GM18507 (cell line): ENCODE measurements around the gene TMEM225B.
"Not testable (repeated sequence)": the region's sequence is repeated elsewhere in the genome, so short reads cannot be mapped to it uniquely, and the experiment has no call there.

Experiments
- DNase-seq: peaks from one replicate; pipeline ENCODE4 v3.0.0; 2011; ENCODE audit warnings: low read depth; ENCODE audit not compliant: insufficient read length; ENCODE audit errors: extremely low spot score
- FAIRE-seq: peaks from 2 replicates; lab custom pipeline; 2011; peaks lifted over from hg19 to GRCh38; lab: Jason Lieb, UNC

Gene TMEM225B

DNA sequence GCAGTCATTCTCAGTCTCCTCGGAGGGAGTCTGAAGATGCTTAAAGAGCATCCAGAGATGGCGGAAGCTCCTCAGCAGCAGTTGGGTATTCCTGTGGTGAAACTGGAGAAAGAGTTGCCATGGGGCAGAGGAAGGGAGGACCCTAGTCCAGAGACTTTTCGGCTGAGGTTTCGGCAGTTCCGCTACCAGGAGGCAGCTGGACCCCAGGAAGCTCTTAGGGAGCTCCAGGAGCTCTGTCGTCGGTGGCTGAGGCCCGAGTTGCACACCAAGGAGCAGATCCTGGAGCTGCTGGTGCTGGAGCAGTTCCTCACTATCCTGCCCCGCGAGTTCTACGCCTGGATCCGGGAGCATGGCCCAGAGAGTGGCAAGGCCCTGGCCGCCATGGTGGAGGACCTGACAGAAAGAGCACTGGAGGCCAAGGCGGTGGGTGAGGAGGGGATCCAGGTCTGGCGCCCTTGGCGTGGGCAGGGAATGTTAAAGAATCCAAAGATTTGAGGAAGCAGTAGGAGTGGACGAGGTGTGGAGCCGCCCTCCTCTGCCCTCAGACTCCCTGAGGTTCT lies 21.6 kb downstream of the TMEM225B start:
- DNase-seq, result no peak
- FAIRE-seq, result no peak

DNA sequence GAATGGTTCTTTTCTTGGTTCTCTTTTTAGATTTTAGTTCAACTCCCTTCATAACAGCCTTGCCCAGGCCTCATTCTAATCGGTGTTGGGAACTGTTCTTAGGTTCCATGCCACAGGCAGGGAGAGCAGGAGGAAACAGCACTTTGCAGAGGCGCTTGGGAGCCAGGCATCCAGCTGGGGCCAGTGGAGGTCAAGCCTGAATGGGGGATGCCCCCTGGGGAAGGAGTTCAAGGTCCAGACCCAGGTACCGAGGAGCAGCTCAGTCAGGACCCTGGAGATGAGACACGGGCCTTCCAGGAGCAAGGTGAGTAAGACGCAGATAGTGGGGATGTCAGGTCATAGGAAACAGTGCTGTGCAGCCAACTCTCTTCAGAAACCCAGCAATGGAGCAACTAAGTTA lies 23.2 kb downstream of the TMEM225B start:
- FAIRE-seq (no peak), DNase-seq (no peak)

DNA sequence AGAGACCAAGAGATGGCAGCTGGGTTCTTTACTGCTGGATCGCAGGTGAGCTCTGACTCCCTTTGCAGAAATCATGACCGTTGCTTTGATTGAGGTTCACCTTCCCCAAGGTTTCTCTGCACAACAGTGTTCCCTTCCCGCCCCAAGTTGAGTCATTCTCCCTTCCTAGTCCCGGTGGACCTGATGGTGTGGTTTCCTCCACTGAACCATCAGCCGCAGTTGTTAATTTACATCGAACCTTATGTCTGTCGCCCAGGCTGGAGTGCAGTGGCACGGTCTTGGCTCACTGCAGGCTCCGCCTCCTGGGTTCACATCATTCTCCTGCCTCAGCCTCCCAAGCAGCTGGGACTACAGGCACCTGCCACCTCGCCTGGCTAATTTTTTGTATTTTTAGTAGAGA lies 24.5 kb downstream of the TMEM225B start:
- DNase-seq (no peak), FAIRE-seq (no peak)

DNA sequence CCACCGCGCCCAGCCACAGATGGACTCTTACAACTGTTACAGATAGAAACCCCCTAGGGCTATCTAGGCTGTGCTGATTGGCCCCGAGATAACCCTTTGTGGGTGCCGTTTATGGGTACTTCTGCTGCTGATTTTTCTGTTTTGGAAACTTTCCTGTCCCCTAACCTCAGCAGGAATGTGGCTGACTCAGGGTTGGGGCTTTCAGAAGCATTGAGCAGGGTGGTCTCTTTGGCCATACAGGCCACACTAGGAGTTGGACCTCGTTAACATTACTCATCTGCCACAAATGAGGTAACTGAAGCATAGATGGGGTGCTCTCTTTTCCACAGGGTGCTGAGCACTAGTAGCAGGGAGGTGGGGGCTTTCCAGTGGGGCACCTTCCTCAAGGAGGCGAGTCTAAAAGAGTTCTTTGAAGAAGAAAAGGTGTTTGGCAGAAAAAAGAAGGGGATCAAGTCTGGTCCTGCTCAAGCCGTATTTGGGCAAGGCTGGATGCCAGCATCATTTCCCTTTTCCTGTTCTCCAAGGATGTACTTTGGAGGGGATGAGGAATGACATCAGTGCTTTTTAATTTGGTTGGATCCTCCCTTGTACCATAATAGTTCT lies 25.1 kb downstream of the TMEM225B start:
- DNase-seq, result no peak
- FAIRE-seq, result no peak

DNA sequence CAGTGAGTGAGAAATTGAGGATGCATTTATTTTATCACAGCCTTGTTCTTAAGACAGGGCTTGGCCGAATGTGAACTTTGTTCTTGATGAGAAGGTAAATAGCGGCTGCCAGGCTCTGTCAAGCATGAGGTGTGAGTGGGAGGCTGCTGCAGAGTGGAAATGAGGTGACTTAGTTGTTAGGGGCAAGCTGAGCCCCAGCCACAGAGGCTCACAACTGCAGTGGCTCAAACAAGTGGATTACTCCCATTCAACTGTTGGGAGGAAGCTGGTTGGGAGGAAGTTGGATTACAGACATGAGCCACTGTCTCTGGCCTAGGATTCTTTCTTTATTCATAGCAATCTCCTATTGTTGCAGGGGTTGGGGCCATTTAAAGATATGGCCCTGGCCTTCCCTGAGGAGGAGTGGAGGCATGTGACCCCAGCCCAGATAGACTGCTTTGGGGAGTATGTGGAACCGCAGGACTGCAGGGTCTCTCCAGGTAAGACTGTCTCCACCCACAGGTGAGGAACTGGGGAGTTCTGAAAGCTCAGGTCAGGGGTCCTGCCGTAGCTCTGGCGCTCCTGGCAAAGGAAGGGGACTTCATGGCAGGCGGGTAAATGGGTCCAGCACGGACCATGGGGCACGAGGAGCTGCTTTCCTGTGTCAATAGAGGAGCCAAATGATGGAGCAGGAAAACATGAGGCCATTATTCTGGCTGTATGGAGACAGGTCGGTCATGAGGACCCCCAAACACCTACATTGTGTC lies 25.8 kb downstream of the TMEM225B start:
- FAIRE-seq (no peak), DNase-seq (no peak)

DNA sequence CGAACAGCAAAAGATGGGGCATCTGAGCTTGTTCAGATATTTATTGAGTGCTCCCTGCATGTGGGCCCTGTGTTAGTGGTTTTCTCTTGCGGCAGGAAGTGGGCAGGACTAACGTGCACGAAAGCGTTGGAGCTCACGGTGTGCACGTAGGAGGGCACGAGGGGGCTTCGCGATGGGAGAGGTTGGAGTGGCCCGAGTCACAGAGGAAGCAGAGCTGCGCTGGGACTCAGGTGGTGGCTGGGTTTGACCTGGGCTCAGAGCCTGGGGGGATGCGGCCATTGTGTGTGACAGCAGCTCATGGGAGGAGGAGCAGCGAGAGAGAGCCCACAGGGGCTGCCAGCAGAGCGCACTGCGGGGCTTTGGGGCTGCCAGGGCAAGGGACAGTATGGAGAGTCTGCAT lies 26.4 kb downstream of the TMEM225B start:
- no peak for FAIRE-seq
- no peak for DNase-seq

DNA sequence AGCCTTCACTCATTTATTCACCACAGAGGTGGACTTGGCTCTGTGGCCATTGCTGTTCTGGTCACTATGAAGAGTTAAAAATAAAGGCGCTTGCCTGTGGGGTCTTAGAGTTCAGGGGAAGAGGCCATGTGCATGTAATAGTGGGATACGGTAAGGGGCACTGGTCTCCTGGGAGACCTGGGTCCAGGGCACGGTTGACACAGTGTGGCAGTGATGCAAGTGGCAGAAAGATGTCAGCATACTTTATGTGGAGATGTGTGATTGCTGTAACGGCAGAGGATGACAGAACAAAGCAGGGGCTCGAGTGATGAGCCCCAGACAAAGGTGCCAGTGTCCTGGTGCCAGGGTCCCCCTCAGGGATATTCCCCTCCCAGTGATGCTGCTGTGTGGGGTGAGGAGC lies 27.3 kb downstream of the TMEM225B start:
- FAIRE-seq (no peak), DNase-seq (no peak)

DNA sequence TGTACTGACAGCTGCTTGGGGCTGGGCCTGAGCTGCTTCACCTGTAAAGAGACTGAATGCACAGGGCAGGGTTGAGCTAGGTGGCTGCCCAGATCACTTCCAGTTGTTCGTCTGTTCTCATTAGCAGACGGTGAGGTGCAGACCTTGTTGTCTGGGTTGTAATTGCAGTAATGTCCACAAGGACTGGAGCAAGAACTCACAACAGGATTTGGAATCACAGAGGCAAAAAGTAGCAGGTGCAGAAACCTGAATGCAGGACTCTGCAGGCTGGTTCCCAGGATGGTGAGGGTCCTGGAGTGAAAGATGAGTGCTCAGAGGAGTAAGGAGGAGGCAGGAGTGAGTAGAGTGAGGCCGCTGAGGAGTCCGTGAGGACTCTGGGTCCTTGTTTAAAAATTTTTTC lies 27.9 kb downstream of the TMEM225B start:
- no peak for DNase-seq
- FAIRE-seq, result no peak

DNA sequence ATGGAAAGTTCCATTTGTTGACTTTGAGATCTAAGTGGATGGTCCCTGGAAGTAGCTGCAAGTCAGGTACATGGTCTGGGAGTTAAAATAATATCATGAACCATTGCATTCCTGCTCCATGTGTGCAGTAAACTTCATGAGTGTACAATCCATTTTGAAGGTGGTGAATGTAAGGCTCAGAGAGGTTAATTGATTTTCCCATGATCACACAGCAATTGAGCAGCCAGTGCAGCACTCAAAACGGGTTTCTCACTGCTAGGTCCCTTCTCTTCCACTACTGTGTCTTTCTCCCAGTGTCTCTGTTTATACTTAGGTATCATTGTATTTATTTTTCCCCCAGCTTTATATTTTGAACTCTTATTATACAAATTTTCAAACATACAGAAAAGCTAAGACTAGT lies 28.6 kb downstream of the TMEM225B start:
- FAIRE-seq, result no peak
- no peak for DNase-seq

DNA sequence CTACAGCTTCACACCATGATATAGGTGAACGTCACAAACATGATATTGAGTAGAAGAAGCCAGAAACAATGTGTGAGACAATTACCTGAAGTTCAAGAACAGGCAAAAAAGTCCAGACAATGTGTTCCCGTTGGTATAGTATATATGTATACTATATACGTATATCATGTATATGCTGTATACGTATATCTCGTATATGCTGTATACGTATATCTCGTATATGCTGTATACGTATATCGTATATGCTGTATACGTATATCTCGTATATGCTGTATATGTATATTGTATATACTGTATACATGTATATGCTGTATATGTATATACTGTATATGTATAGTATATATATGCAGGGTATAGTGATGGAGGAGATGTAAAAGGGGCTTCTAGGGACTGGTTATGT lies 29.4 kb downstream of the TMEM225B start:
- FAIRE-seq (no peak), DNase-seq (no peak)

DNA sequence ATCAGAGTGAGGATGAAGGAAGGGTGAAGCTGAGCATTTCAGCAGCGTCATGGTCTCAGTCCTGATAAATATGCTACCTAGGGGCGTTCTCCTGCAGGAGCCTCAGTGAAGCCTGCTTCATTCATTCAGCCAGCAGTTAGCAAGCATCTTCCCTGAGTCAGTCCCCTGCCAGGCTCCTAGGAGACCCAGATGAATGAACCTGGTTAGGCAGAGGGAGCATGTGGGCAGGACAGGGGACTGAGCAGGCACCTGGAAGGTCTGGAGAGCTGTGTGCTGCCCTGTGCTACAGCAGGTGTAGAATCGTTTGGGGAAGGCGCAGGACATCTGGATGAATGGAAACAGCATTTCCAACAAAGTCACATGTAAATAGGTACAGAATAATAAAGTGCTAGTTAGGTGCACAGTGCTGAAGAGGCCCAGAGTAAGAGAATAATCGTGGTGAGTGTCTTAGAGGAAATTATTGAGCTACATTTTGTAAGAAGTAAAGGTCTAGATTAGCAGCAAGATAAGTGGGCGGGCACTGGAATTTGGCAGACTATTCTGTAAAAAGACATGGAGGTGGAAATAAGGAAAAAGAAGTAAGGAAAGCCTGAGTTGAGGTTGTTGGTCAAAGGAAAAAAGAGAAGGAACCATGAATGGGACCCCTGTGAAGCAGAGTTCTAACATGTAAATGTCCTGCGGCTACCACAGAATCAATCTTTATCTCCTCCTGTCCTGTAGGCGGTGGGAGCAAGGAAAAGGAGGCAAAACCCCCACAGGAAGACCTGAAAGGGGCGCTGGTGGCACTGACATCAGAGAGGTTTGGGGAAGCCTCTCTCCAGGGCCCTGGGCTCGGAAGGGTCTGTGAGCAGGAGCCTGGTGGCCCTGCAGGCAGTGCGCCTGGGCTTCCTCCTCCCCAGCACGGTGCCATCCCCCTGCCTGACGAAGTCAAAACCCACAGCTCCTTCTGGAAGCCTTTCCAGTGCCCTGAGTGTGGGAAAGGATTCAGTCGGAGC lies 30.7 kb downstream of the TMEM225B start:
- DNase-seq (no peak), FAIRE-seq (no peak)

DNA sequence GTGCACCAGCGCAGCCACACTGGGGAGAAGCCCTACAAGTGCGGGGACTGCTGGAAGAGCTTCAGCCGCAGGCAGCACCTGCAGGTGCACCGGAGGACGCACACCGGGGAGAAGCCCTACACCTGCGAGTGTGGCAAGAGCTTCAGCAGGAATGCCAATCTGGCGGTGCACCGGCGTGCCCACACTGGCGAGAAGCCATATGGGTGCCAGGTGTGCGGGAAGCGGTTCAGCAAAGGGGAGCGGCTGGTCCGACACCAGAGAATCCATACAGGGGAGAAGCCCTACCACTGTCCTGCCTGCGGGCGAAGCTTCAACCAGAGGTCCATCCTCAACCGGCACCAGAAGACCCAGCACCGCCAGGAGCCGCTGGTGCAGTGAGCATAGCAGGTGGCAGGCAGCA lies 31.6 kb downstream of the TMEM225B start:
- FAIRE-seq (no peak), DNase-seq (no peak)

DNA sequence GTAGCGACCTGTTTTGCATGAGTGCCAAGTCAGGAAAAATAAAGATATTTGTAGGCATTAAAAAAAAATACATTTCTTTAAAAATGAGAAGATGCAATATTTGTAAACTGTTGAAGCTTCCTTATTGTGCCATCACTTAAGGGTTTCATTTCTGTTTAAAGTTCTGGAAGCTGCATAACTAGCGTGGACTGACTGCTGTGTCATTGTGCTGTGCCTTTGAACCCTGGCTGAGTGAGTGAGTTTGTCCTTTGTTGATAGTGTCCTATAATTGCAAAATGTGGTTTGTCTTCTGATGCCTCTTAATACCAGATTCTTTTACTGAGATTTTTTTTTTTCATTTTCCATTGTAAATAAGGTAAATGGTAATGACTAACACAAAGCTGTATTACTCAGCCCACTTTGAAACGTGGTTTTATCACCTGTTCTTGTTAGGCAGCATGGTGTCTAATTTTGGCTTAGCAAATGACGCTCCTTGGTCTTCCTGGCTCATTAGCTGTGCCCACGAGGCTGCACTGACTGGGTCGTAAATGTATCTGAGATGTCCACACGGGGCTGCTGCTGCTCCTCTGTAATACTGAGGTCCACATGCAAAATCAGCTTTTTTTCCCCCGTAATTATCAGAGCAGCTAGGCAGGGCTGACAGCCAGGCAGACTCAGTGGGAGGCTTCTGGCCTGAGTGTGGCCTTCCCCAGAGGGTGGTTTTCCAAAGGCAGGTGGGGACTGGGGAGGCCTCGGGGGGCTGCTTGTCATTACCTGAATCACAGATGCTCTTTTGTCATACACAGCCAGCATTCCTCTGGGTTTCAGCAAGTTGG lies 33.4 kb downstream of the TMEM225B start:
- FAIRE-seq (no peak), DNase-seq (no peak)

DNA sequence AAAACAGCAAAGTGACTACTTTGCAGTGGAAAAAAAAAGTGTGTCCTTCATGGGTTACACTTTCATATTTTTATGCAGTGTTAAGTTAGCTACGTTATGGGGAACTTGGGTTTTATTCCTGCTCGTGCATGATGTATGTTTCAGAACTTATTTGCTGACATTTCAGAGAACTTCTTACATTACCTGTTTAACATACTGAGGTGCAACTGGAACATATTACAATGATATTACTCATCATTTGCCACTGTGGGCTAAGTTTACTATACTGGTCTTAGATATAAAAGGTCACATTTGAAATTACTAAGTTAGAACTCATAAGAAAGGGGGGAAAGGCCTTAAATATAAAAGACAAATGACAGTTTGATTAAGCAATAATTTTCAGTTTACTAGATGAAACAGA lies 39.3 kb downstream of the TMEM225B start:
- DNase-seq, FAIRE-seq: not testable (repeated sequence)

DNA sequence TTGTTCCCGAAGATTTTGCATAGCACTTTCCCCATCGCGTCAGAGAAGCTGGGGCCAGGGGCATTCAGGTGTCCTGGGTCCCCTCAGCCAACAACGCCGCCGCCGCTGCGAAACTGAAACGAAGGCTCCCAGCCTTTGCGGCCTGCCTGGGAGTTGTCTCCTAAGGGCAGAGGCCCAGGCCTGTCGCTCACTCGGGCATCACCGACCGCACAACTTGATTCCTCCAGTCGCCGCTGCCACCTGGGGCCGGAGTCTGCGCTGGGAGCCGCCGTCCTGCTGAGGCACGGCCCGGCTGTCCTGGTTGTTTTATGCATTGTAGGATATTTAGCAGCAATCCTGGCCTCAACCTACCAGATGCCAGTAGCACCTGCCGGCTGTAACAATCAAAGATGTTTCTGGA lies 40.7 kb downstream of the TMEM225B start:
- DNase-seq, result no peak
- no peak for FAIRE-seq

DNA sequence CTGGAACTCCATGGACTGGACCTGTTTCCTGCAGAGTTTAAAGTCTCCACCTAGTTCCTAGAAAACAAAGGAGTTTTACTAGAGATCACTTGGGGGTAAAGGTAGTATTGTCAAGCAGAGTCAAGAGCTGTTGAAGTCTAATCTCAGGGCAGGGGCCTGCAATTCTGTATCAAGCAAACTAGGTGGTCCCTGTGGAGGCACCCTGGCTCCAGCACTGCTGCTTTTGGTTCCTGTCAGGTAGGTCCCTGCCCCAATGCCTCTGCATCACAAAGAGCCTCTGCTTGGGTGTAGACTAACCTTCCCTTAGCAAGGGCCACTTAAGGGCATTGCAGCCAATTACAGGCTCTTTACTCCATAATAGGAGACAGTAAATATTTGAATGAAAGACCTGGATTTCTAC lies 41.2 kb downstream of the TMEM225B start:
- DNase-seq (no peak), FAIRE-seq (no peak)

DNA sequence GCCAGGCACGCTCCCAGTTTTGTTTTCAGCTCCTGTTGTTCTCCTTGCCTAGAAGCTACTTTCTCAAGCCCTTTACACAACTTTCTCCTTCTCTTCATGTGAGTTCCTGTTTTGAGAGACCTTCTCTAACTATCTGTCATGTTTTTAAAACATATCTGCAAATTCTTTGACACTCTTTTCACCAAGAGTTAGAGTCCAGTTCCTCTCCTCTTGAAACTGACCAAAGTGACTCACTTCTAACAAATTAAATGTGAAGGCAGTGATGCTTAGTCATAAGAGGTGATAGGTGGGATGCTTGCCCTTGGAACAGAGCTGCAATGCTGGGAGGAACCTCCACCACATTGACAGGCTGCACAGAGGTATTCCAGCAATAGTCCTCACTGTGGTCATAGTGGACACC lies 44.0 kb downstream of the TMEM225B start:
- DNase-seq, result no peak
- no peak for FAIRE-seq

DNA sequence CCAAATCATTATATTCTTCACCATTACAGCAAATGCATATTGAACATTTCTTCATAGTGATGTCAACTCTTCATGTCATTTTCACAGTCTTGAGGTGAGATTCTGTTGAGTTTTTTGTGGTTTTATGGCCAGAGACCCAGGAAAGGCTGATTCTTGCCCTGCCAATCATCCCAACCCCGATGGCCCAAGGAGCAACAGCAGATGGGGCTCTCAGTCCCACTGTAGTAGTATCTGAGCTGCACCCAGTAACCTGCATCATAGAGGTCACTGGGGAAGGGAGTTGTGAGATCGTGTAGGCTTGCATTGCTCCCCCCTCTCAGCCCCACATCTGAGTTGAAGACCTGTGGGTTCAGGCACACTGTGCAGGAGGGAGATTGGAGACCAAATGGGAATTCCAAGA lies 45.4 kb downstream of the TMEM225B start:
- no peak for FAIRE-seq

DNA sequence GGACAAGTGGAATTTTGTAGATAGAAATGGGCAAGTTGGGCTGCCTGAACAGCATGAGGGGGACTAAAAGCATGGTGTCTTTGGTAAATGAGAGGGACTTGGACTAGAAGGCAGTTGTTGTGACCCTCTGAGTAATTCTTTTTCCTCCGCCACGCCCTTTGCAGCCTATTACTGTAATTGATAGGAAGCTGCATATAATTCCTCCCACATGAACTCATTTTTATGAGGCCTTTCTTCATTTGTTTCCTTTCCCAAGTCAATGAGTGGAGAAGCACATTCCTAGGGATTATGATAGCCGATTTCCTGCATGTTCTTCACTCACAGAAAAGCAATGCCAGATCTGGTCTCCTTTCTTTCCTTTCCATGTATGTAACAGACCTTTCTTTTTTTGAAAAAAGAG lies 46.4 kb downstream of the TMEM225B start:
- FAIRE-seq (no peak), DNase-seq (no peak)

More for the DNA sequence above, 45.4 kb downstream of the TMEM225B start:
- DNase-seq, result no peak
